GM19193 (cell line): ENCODE data around the gene TMEM266.

Experiments
- POLR2A ChIP-seq: IDR thresholded peaks from 4 replicates; pipeline ENCODE4 v1.6.1; 2011; ENCODE audit not compliant: insufficient read depth, insufficient read length; ENCODE audit errors: extremely low read depth

Gene TMEM266

GRCh38 chr15:76208786-76209424 lies 149.1 kb downstream of the TMEM266 start:
- no peak for TF ChIP-seq POLR2A

- no peak for TF ChIP-seq POLR2A
Measured at GRCh38 chr15:76209523-76209922, 149.7 kb downstream of the TMEM266 start.

GRCh38 chr15:76209942-76210341 lies 150.2 kb downstream of the TMEM266 start:
- TF ChIP-seq POLR2A, result no peak

- no peak for TF ChIP-seq POLR2A
Measured at GRCh38 chr15:76215634-76216033, 155.8 kb downstream of the TMEM266 start.

GRCh38 chr15:76217029-76217881 lies 157.5 kb downstream of the TMEM266 start:
- no peak for TF ChIP-seq POLR2A

GRCh38 chr15:76217882-76218217 lies 158.1 kb downstream of the TMEM266 start:
- TF ChIP-seq POLR2A, result no peak

GRCh38 chr15:76221085-76221767 lies 161.4 kb downstream of the TMEM266 start:
- TF ChIP-seq POLR2A, result no peak

- no peak for TF ChIP-seq POLR2A
Measured at GRCh38 chr15:76222159-76222558, 162.4 kb downstream of the TMEM266 start.

GRCh38 chr15:76223521-76223920 lies 163.7 kb downstream of the TMEM266 start:
- no peak for TF ChIP-seq POLR2A

GRCh38 chr15:76229266-76229665 lies 169.5 kb downstream of the TMEM266 start:
- no peak for TF ChIP-seq POLR2A

GRCh38 chr15:76233921-76234320 lies 174.1 kb downstream of the TMEM266 start:
- TF ChIP-seq POLR2A, result no peak

GRCh38 chr15:76234337-76234889 lies 174.6 kb downstream of the TMEM266 start:
- no peak for TF ChIP-seq POLR2A

- TF ChIP-seq POLR2A, result no peak
Measured at GRCh38 chr15:76235186-76235826, 175.5 kb downstream of the TMEM266 start.

GRCh38 chr15:76236350-76236749 lies 176.6 kb downstream of the TMEM266 start:
- no peak for TF ChIP-seq POLR2A

- no peak for TF ChIP-seq POLR2A
Measured at GRCh38 chr15:76239786-76240185, 180.0 kb downstream of the TMEM266 start.
